ENCODE data around the gene SETD3.

SETD3 gene

GRCh38 chr14:99418242-99418641, 62.4 kb downstream of the SETD3 start:
- no peak for DNase-seq

GRCh38 chr14:99416909-99417308, 63.8 kb downstream of the SETD3 start:
- DNase-seq = no peak

- DNase-seq = peak; percentile 91 to 95
Measured at GRCh38 chr14:99415496-99416281, 65.0 kb downstream of the SETD3 start.

GRCh38 chr14:99413911-99414310, 66.7 kb downstream of the SETD3 start:
- no peak for DNase-seq

- no peak for DNase-seq
Measured at GRCh38 chr14:99413172-99413571, 67.5 kb downstream of the SETD3 start.

- DNase-seq = no peak
Measured at GRCh38 chr14:99412117-99413061, 68.3 kb downstream of the SETD3 start.

GRCh38 chr14:99410019-99410418, 70.6 kb downstream of the SETD3 start:
- no peak for DNase-seq

GRCh38 chr14:99408971-99409289, 71.7 kb downstream of the SETD3 start:
- DNase-seq = no peak

GRCh38 chr14:99408286-99408970, 72.2 kb downstream of the SETD3 start:
- DNase-seq = no peak

DNA sequence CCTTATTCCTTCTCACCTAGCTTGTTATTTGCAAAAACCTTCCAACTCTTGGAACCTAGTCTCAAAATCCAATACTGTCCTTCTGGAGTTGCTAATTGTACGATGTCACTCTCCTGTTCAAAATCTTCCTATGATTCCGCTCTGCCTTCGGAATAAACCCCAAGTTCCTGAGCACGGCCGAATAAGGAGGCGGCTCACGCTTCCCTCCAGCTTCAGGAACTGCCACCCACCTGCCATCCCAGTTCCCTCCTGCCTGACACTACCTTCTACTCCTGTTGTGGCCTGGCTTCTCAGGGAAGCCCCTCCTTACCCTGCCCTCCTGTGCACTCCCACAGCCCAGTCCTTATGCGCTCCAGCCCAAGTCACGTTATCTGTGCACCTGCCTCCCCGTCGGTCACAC, 73.2 kb downstream of the SETD3 start:
- no peak for DNase-seq

DNA sequence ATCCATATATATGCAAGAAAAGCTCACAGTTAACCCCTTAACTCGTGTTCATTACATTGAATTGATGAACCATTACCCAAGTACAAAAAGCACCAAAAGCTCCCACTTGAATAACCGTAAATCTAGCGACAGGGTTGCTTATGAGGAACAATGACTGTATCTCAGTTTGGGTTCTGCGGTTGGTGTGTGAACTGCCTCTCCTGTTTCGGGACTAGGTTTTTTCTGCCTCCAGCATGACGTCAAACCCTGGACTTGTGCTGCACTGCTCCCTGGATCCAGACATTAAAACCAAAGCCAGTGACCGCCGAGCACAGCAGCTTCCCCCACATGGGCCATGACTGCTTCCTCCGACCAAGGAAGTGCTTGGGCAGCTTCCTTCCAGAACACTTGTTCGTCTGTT, 77.7 kb downstream of the SETD3 start:
- no peak for DNase-seq

GRCh38 chr14:99402285-99402648, 78.4 kb downstream of the SETD3 start:
- no peak for DNase-seq

DNA sequence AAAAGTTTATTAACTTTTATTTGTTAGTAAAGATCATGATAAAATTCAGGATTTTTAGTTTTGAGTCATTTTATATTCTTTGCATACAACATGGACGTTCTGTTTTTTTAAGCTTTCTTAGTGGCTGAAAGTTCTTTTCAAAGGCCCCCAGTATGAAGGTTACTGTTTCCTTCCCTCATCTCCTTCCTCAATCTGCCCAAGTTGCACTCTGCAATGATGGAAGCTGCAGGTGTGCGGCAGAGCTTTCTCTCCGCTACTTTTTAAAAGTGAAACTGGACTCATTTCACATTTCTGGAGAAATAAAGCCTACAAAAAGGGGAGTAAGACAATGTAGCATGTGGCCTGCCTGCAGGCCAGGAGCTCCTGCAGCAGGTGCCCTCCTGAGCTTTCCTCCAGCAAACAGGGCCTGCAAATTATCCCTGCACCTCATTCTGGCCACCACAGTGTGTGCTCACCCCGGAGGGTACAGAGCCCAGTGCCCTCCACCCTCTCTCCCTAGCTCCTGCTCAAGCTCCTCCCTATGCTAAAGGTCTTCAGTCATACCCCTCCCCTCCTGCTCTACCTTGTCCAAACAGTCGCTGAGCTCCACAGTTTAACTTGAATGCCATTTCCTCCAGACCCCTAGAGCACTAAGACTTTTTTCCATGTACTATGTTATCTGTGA, 78.9 kb downstream of the SETD3 start:
- no peak for DNase-seq

DNA sequence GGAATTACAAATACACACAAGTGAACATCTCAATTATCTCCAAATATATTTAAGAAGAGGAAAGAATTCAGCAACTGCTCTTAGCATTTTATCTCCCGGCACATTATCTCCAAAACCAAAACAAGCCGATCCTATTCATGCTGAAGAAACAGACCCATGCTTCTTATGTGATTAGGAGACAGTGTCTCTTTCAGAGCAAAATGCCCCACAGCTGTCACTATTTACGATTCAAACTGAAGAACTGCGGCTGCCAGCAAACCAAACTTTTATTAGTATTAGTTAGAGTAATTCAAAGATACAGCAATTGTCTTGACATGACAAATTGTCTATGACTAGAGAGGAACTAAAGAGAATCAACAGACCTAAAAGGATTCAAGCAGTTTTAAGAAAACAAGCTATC, 79.4 kb downstream of the SETD3 start:
- no peak for DNase-seq

DNA sequence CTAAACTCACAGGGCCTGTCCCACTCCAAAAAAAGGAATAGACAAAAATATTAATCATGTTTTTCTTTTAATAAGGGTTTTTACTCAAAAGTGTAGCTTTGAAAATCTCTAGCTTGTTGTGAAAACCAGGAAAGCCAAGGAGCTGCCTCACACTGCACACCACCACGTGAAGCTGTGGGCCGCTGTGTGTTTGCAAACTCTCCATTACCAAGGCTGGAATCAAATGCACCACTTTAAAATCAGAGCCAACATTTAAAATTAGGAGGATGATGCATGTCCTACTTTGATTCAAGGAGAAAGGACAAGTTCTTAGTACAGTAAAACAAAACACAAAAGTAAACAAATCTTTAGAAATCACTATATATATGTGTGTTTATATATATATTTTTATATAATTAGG, 83.0 kb downstream of the SETD3 start:
- DNase-seq = no peak

DNA sequence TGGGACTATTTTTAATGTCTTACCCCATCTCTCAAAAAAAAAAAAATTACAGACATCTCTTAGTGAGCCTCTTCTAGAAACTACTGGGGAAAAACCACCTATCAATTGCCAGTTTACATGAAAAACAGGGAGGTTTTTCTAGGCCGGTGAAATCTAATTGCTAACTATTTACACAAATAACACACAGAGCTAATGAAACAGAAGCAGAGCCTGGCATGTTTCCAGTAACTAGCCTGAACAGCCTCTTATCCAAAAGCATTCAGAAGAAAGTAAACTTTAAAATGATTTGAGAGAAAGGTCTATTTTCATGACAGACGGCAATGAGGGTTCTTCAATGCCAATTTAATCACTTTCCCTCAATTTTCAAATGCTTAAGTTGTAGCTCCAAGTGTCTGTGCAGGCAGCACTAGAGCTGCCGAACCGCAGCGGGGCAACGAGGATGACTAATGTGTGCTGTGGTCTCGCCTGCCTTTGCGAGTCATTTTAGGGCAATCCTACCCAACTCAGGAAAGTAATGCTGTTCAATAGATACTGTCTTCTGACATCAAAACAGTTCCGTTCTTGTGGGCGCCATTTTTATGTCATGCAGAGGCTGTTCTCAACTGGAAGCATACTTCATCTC, 84.6 kb downstream of the SETD3 start:
- peak; percentile 77 to 89 for DNase-seq

- DNase-seq = no peak
Measured at GRCh38 chr14:99394602-99395156, 86.0 kb downstream of the SETD3 start.

DNA sequence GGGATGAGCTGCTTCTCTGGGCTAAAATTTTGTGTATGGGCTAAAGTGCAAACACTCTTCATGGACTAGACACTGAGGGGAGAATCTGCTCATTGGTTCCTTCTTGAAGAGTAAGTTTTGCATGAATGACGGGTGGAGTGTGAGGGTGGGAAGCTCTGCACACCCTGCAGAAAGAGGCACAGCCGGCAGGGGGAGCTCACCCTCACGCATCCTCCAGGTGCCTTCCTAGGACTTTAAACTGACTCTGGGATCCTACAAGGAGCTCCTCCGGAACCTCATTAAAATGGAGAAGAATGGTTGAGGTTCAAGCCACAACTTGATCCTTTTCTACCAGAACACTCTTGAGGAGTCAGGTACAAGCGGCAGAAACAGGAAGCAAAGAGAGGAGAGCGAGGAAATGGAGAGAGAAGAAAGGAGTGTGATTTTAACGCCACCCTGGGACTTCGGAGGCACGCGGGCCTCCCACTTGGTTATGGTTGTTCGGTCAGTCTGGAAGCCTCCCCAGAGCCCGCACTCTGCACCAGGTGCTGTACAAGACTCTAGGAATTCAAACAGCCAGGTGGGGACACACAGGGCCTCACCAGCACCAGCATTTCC, 87.5 kb downstream of the SETD3 start:
- peak in 1 of 2 experiments; percentile 50 for DNase-seq

GRCh38 chr14:99391671-99392070, 89.0 kb downstream of the SETD3 start:
- DNase-seq = no peak

GRCh38 chr14:99389174-99389826, 91.4 kb downstream of the SETD3 start:
- no peak for DNase-seq

DNA sequence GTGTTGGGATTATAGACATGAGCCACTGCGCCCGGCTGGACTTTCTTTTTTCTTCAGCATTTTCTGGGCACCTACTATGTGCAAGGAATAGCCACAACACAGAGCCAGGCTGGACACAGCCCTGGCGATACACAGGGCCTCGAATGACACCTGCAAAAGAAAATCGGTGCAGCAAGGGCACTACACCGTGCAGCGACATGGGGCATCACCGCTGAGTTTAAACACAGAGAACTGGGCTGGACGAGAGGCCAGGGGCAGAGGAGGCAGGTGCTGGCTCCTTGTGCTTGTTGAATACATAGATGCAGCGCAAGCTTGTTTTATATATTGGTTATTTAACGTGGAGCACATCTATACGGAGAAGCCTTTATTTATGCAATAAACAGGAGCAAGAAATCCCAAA, 92.4 kb downstream of the SETD3 start:
- no peak for DNase-seq

All from NCI-H446 (cell line).